Testis (tissue), 3 donors: ENCODE measurements around the gene LIPF. TPM values are rescaled to one million over a fixed set of nuclear protein-coding genes. Genes with fewer than 3 reads are reported as not detected.

Experiments
- DNase-seq: peaks from one replicate; pipeline ENCODE4 v3.0.0-alpha.2; 2019
- H3K27ac ChIP-seq, 2 donors: fragments of 200-600 bp; sonication (generic); one replicate each; pipeline ENCODE4 v1.5.1; 2019
- H3K27me3 ChIP-seq: fragments of 200-600 bp; sonication (generic); one replicate; pipeline ENCODE4 v1.5.1; 2019
- H3K36me3 ChIP-seq: fragments of 200-600 bp; sonication (generic); one replicate; pipeline ENCODE4 v1.5.1; 2017; ENCODE audit warnings: low read depth; ENCODE audit errors: missing control alignments
- H3K4me1 ChIP-seq: fragments of 200-600 bp; sonication (generic); one replicate; pipeline ENCODE4 v1.5.1; 2019
- H3K4me3 ChIP-seq, 2 donors: fragments of 200-600 bp; sonication (generic); one replicate each; pipeline ENCODE4 v1.5.1; 2017 to 2019
- H3K9me3 ChIP-seq: fragments of 200-600 bp; sonication (generic); one replicate; pipeline ENCODE4 v1.5.1; 2017
- POLR2A ChIP-seq: fragments of 450-650 bp; IDR thresholded peaks from one replicate; pipeline ENCODE4 v1.6.1; 2017; ENCODE audit warnings: antibody characterized with exemption, mild to moderate bottlenecking, moderate library complexity
- WGBS, 2 donors: methylation state at CpG; one replicate each; pipeline ENCODE4 v1.1.5; 2018; 5-methylcytosine and 5-hydroxymethylcytosine counted together
- intact Hi-C: fragments of 100-400 bp; cut with DNase I; formaldehyde crosslinking; loops from one replicate; pipeline ENCODE4 v1.15.1; 2023; ENCODE audit warnings: low total_unique reads
- polyA plus RNA-seq: library from polyadenylated mRNA; stranded (reverse); fragments of 350-450 nt; fragmentation: Illumina TruSeq; extraction: RNeasy Lipid Tissue Mini Kit (QIAGEN cat#74804); gene quantifications from one replicate; pipeline ENCODE4 v1.2.3, GENCODE V29; 2014; ENCODE audit warnings: low read depth, low replicate concordance; ENCODE audit not compliant: insufficient read depth
- total RNA-seq, 2 donors: library from RNA; depleted of rRNA; stranded (reverse); fragments of >200 nt; gene quantifications; one replicate each; pipeline ENCODE4 v1.2.3, GENCODE V29; 2016
- TF ChIP-seq, protein P1 (sequence below), 3 experiments: fragments of 450-650 bp in 2 of 3; fragments of 200-600 bp in 1 of 3; sonication (generic) in 1 of 3; IDR thresholded peaks; one replicate each; pipeline ENCODE4 v1.5.1; 2016 to 2019; ENCODE audit warnings: antibody characterized with exemption in 3 of 3, mild to moderate bottlenecking in 2 of 3, moderate library complexity in 1 of 3

The LIPF gene
- total and polyA plus RNA-seq, 3 donors from 2014 or later: 0.81 to 2.3 (median 1.3) TPM

GRCh38 chr10:88721392-88721791 lies 57.1 kb downstream of the LIPF start:
- intact Hi-C loops: no loop called here
- DNase-seq: no peak
- TF ChIP-seq, protein P1, sequence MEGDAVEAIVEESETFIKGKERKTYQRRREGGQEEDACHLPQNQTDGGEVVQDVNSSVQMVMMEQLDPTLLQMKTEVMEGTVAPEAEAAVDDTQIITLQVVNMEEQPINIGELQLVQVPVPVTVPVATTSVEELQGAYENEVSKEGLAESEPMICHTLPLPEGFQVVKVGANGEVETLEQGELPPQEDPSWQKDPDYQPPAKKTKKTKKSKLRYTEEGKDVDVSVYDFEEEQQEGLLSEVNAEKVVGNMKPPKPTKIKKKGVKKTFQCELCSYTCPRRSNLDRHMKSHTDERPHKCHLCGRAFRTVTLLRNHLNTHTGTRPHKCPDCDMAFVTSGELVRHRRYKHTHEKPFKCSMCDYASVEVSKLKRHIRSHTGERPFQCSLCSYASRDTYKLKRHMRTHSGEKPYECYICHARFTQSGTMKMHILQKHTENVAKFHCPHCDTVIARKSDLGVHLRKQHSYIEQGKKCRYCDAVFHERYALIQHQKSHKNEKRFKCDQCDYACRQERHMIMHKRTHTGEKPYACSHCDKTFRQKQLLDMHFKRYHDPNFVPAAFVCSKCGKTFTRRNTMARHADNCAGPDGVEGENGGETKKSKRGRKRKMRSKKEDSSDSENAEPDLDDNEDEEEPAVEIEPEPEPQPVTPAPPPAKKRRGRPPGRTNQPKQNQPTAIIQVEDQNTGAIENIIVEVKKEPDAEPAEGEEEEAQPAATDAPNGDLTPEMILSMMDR (IDR thresholded peaks at IDR 0.05): no peak
- TF ChIP-seq POLR2A: no peak
- no peaks in the 10 kb centered on the region for H3K4me1 ChIP-seq
- H3K4me3 ChIP-seq: no peak overlapping the region
- WGBS, 2 donors: 79 to 91% methylated on average over 4 of the region's 4 CpGs
- no peaks in the 10 kb centered on the region for H3K27me3 ChIP-seq
- no peaks in the 10 kb centered on the region for H3K9me3 ChIP-seq
- no peak overlapping the region for H3K27ac ChIP-seq
- H3K36me3 ChIP-seq: no peaks in the 10 kb centered on the region

DNA sequence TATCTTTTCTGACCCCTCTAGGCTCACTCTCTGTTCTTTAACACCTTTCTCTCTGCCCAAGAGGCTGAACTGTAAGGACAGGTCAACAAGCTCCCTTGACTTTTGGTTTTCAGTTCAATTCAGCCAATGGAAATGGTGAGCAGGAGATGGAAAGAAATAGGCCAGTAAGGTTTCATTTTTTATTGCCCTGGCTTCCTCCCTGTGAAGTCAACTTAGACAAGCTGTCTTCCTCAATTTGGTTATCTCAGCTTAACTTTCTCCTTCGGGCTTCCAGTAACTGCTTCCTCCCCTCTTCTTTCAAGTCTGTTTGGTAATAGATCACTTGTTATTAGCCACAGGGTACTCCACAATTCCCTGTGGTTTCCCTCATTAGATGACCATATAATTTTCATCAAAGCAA lies 61.6 kb downstream of the LIPF start:
- Histone ChIP-seq H3K4me3 (no peak overlapping the region), H3K27ac (no peak overlapping the region), H3K9me3 (no peaks in the 10 kb centered on the region), H3K36me3 (no peaks in the 10 kb centered on the region), H3K27me3 (no peaks in the 10 kb centered on the region), H3K4me1 (no peaks in the 10 kb centered on the region)
- TF ChIP-seq, protein P1 (IDR thresholded peaks at IDR 0.05): no peak
- TF ChIP-seq POLR2A: no peak
- no peak for DNase-seq
- intact Hi-C loops: no loop called here
- 36 to 38% methylated on average over 1 of the region's 1 CpG for WGBS, 2 donors

GRCh38 chr10:88728107-88728763 lies 64.0 kb downstream of the LIPF start:
- TF ChIP-seq POLR2A: no peak
- TF ChIP-seq, protein P1 (IDR thresholded peaks at IDR 0.05): no peak
- peak overlapping the region; percentile 21 to 36 for H3K4me3 ChIP-seq
- peak; percentile 88 for DNase-seq
- no peaks in the 10 kb centered on the region for H3K4me1 ChIP-seq
- intact Hi-C loops: no loop called here
- H3K27me3 ChIP-seq: no peaks in the 10 kb centered on the region
- H3K27ac ChIP-seq: no peak overlapping the region
- H3K9me3 ChIP-seq: no peaks in the 10 kb centered on the region
- no peaks in the 10 kb centered on the region for H3K36me3 ChIP-seq
- WGBS, 2 donors: 55 to 56% methylated on average over 23 to 30 of the region's 30 CpGs

Other genes starting within 250 kb of the LIPF start
- 10 to 100 TPM; 27.1 to 27.4 TPM for gene RNLS, start 81.1 kb upstream of the LIPF start, total RNA-seq
- gene RNLS, start 81.1 kb upstream of the LIPF start, polyA plus RNA-seq: 13.0 TPM
- 1 to 10 TPM; 3.5 to 4.2 TPM for gene LIPJ, start 77.7 kb upstream of the LIPF start, total RNA-seq
- gene LIPJ, start 77.7 kb upstream of the LIPF start, polyA plus RNA-seq: 10.4 TPM
- not detected for gene LIPK, start 41.8 kb downstream of the LIPF start, total RNA-seq
- gene LIPK, start 41.8 kb downstream of the LIPF start, polyA plus RNA-seq: not detected
- under 1 TPM in 1 of 2 donors, not detected in 1; 0.31 TPM for gene LIPN, start 95.6 kb downstream of the LIPF start, total RNA-seq
- gene LIPN, start 95.6 kb downstream of the LIPF start, polyA plus RNA-seq: not detected
- gene LIPM, start 138.3 kb downstream of the LIPF start, total RNA-seq: not detected
- not detected for gene LIPM, start 138.3 kb downstream of the LIPF start, polyA plus RNA-seq
- under 1 TPM in 1 of 2 donors, not detected in 1; 0.31 TPM for gene ANKRD22, start 187.4 kb downstream of the LIPF start, total RNA-seq
- gene ANKRD22, start 187.4 kb downstream of the LIPF start, polyA plus RNA-seq: 1.3 TPM
- 10 to 100 TPM; 20.0 to 32.3 TPM for gene STAMBPL1, start 215.8 kb downstream of the LIPF start, total RNA-seq
- 37.5 TPM for gene STAMBPL1, start 215.8 kb downstream of the LIPF start, polyA plus RNA-seq